Activated CD8-positive, alpha-beta memory T cell treated with anti-CD3 and anti-CD28 coated beads for 24 hours (primary cell): ENCODE data around the gene CABLES1.
A peak's percentile ranks its signal among the peaks of the same experiment; 100 is the strongest.

ENCODE experiments used
- DNase-seq: peaks from one replicate; pipeline ENCODE4 v3.0.0-alpha.2; 2020

The CABLES1 gene

GRCh38 chr18:23114171-23114881 lies 21.0 kb upstream of the CABLES1 start:
- no peak for DNase-seq

DNA sequence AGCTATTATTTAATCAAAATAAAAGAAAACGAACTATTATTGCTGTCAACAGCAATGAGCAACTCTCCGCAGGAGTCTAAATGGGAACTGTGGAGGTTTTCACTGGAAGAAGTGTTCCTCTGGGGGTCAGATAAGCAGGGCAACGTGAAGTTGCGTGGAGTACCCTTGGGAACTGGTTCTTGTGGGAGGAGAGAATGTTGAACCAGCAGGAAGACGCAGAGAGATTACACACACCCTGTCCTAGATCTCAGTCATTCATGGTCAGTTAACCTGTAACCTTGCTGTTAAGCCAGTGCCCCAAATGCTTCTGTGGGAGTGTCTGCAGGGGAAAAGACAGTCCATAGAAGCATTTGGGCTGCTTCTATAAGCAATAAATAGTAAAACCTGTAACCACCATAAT lies 20.4 kb upstream of the CABLES1 start:
- no peak for DNase-seq

GRCh38 chr18:23115683-23116096 lies 19.6 kb upstream of the CABLES1 start:
- no peak for DNase-seq

- no peak for DNase-seq
Observed at GRCh38 chr18:23121133-23121532, 14.2 kb upstream of the CABLES1 start.

DNA sequence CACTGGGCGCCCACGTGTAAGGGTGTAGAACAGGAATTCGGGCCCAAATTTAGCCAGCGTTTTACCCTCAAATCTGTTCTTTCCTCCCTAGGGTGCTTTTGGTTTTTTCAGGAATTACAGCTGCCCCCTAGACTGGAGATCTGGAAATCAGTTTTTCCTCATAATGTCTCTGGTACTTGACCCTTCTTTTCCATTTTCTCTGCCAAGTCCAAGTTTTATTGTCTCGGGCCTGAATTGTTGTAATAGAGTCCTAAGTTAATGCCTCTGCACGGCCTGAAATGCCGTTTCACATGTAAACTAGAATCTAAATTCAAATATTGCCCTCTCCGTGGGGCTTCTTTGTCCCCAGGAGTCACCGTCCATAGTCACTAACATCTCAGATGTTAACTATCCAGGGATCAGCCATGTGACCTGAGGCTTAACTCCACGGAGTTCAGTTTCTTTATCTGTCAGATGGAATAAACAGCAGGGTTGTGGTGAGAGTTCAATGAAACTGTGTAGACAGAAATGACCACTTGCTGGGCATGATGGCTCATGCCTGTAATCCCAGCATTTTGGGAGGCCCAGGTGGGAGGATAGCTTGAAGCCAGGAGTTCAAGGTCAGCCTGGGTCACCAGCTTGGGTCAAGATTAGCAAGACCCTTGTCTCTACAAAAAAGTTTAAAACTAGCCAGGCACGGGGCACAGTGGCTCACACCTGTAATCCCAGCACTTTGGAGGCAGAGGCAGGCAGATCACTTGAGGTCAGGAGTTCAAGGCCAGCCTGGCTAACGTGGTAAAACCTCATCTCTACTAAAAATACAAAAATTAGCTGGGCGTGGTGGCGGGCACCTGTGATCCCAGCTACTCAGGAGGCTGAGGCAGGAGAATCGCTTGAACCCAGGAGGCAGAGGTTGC lies 12.7 kb upstream of the CABLES1 start:
- DNase-seq, result no peak

DNA sequence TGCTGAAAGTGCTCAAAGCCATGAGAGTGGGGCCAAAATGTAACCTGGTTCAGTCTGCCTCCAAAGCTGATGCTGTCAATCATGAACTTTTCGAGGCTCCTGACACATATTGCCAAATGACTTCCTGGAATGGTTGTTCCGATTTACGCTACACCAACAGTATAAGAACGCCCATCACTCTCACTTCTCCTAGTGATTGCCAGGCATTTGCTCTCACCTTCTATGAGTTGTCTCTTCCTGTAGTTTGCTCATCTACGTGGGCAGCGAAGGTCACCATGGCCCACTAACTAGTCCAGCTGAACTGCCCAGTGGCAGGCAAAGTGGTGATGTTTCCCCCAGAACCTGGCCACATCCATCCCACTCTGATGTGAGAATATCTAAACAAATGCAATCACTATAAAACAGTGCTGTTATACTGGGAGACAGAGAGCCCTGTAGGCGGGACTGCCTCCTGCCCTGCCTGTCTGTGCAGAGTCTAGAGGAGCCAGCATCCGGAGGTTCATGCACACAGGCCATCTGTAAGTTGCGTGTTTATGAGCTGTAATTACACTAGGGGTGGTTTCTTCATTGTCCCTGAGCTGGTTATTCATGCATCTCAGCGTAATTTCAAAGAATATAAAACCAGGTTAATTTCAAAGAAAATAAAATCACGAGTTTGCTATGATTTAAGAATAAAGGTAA lies 8.8 kb upstream of the CABLES1 start:
- DNase-seq, result no peak

DNA sequence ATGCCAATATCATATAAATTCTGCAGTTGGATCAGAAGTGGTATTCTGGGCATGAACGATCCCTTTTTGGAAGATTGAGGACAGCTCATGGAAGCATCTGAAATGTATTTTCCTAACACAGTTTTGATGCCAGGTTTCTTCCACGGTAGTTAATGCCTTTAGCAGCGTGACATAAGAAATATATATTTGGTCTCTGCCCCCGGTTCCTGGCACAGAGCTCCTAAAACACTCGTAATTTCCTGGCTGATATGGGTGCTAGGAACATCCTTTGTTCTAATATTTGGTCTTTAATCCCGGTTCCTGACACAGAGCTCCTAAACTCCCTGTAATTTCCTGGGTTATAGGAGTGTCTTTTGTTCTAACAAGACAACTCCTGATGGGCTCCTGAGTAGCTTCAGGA lies 8.2 kb upstream of the CABLES1 start:
- no peak for DNase-seq

DNA sequence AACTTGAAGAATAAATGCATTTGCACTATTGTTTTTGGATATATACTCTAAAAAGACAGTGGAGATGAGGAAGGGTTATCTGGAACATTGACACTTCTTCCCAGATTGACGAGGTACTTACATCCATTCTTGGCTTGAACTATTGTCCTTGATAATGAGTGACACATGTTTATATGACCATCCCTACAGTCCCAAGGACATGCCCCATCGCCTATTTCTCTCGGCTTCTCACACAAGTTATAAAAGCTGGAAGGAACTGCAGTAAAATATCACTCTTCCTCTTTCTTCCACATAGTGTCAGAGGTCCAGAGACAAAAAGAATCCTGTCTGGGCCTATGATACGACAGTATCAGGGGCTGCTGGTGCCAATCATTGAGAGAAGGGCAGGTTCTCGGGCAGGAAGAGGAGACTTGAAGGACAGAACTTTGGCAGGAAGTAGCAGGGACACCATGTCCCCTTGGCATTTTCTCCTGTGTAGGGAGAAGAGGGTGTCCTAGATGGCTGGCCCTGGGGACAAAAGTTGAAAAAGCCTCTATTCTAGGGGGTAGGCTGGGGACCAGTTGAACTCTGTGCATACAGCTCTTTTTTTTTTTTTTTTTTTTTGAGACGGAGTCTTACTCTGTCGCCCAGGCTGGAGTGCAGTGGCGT lies 5.8 kb upstream of the CABLES1 start:
- no peak for DNase-seq

DNA sequence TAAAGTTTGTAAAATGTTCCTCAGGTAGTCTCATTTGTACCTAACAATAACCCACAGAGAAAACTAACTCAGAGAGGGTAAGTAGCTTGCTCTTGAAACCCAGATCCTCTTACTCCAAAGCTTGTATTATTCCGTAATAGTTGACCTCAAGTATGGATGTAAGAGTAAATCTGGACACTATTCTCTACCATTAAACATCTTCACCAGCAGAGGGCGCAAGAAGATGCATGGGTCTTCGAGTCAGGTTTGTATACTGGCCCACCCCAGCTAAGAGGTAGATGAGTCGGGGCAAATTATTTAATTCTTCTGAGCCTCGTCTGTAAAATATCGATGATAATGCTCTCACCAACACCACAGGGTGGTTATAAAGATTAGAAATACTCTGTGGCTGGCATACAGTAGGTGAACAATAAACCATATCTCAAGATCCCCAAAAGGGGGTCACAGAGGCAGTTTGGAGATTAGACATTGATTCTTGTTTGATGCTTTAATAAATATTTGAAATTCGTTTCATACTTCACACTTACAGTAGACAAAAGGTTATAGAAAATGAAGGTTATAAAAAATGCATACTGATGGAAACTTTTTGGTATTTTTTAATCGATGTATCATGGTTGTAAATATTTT lies 3.5 kb upstream of the CABLES1 start:
- DNase-seq, result peak; percentile 68

GRCh38 chr18:23133860-23134779 lies 1.2 kb upstream of the CABLES1 start:
- no peak for DNase-seq

DNA sequence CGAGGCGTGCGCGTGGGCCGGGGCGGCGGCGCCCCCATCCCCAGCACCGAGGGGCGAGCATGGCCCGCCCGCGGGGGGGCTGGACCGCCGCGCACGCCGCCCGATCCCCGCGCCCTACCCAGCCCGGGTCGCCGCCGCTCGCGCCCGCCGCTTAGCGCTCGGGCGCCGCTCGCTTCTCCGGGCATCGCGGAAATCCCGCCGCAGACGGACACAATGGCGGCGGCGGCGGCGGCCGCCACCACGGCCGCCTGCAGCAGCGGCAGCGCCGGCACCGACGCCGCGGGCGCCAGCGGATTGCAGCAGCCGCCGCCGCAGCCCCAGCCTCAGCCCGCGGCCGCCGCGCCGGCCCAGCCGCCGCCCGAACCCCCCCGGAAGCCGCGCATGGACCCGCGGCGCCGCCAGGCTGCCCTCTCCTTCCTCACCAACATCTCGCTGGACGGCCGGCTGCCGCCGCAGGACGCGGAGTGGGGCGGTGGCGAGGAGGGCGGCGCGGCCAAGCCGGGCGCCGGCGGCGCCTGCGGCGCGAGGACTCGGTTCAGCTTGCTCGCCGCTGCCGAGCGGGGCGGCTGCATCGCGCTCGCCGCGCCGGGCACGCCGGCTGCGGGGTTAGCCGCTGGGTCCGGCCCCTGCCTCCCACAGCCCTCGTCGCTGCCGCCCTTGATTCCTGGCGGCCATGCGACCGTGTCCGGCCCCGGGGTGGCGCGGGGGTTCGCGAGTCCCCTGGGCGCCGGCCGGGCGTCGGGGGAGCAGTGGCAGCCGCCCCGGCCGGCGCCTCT lies 453 bp downstream of the CABLES1 start:
- peak; percentile 74 for DNase-seq

DNA sequence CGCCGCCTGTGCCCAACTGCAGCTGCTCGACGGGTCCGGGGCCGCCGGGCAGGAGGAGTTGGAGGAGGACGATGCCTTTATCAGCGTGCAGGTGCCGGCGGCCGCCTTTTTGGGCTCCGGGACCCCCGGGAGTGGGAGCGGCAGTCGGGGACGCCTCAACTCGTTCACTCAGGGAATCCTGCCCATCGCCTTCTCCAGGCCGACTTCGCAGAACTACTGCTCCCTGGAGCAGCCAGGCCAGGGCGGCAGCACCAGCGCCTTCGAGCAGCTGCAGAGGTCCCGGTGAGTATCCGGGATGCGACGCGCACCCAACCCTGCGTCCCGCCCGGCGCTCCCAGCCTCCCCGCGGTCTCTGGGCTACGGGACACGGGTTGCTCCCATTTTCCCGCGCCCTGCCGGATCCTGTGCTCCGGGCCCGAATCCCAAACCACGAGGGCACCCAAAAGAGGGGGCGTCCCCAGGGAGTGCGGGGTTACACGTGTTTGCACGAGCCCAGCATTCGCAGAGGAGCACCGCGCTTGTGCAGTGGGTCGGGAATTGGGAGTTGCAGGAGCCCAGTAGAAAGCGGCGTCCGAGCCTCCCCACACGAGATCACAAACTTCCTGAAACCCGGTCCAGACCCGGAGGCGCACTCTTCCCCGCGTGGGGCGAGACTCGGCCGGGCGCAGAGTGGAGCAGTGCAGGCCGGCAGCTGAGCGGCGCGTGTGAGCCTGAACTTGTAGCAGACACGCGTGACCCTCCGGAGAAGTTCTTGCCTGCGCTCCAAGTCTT lies 1.2 kb downstream of the CABLES1 start:
- peak; percentile 64 for DNase-seq

DNA sequence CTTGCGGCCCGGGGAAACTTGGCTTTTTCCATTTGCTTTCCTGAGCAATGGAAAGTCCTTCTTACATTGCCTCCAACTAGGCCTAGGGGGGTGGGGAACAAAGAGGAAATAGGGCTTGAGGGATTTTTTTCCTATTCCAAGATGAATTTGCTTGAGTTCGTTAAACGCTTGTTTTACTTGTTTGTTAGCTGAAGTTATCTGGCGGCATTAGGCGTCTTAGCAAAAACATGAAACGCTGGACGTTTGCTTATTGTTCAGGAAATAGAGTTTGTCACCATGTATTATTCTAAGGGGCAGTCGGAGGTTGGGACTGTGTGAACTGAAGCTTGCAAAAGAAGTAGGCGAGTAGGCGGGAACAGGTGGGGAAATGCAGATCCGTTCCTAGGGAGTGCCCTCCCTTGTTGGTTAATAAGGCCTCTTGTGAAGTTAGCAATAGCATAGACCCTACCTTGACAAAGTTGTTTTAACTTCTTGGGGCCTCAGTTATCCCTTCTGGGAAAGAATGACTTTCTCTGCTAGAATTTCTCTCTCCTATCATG lies 1.9 kb downstream of the CABLES1 start:
- DNase-seq, result no peak

GRCh38 chr18:23137788-23138216 lies 2.5 kb downstream of the CABLES1 start:
- no peak for DNase-seq

DNA sequence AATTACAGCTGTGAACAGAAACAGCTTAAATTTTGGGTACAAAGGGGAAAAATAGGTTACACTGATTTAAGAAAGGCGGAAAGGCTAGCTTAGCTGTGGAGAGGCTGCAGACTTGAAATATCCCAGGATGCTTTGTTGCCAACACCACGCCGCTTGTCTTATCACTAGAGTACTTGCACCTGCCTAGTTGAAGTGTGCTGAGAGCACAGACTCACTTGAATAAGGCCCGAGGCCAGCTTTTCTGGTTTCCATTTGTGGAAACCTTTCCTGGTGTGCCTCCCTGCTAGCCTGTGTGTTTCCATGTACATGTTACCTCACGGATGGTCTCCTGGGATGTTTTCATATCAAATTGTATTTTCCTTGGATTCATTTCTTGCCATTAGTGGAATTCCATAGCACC lies 3.2 kb downstream of the CABLES1 start:
- no peak for DNase-seq

DNA sequence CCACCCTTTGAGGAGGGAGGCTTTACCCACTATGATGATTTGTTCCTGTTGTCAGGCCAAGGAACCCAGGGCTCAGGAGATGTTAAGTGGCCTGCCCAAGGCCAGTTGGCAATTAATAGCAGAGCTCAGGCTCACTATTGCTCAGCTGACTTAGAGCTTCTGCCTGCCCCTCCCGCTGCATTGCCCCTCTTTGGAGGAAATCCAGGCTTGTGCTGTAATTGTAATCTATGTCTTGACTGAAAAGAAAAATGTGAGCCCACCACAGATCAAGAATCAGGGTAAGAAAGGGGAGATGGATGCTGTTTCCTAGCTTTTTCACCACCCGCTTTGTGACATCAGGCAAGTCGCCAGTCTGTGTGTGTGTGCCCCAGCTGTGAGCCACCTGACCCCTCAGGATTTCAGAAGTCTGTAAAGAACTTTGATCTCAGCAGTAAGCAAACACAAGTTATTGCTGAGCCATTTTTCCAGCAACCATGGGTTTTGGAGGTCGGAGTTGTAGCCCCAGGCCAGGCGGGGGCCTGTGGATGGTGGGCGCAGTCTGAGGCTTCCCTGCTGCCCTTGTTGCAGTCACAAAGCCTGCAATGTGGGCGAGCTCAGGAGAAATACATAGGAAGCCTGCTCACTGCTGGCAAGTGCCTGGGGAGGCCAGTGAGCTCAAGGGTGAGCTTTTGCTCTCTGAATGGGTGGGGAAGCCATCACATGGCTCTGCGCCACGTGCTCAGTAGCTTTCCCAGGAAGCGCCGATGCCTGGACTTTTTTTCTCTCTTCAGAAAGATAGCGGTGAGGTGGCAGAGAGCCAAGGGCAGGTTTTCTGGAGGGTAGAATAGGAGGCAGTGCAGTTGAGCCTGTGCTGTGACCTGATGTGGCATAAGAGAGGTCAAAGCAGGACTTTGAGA lies 6.1 kb downstream of the CABLES1 start:
- DNase-seq, result no peak

DNA sequence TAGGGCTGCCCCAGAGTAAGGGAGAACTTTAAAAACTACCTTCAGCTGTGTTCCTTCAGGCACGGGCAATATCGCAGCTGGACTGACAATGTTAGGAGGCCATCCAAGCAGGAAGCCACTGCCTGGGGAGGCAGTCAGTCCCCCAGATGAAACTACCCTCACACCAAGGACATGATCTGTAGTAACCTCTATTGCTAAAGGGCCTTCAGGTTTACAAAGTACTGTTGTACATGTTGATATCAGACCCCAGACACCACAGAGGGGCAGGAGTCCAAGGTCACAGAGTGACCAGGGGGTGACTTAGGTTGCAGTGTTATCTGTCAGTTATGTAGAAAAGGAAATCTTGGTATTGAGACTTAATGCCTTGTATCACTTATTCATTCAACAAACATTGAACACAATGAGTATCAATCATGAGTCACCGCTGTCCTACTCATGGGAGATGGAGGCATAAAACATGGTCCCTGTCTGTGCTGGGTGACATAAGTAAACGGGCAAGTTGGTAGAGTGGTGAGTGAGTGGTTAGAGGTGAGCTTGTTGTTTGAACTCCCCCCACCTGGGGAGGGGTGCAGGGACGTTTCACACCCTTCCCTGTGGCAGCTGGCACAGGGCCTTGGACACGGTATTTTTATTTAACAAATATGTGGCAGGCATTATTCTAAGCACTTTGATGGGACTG lies 7.1 kb downstream of the CABLES1 start:
- DNase-seq, result no peak
